IMR-90 (cell line): ENCODE data around the gene NOXO1. TPM values are rescaled to one million over a fixed set of nuclear protein-coding genes. Genes with fewer than 3 reads are reported as not detected.
A peak's percentile ranks its signal among the peaks of the same experiment; 100 is the strongest.

Experiments used
- ATAC-seq: fragments of 200-7000 bp; cut with Tn5 transposase; 2 replicates; pipeline ENCODE4 v1.9.1; 2020; ENCODE audit warnings: low read depth, mild to moderate bottlenecking, moderate library complexity
- BruUV-seq: library from RNA; stranded (reverse); fragments of 400-500 nt; replicated peaks from 2 replicates; lab custom pipeline; 2021; lab: Mats Ljungman, UMichigan
- CTCF ChIA-PET: fragments of 300-600 bp; formaldehyde crosslinking; extraction: SDS; loops from one replicate; lab custom pipeline; 2021; ENCODE audit warnings: antibody characterized with exemption; lab: Yijun Ruan, JAX
- POLR2A ChIA-PET: fragments of 300-600 bp; sonication (Branson Sonifier 250); formaldehyde crosslinking; loops from one replicate; lab custom pipeline; 2022; ENCODE audit warnings: antibody characterized with exemption; ENCODE audit not compliant: unreplicated experiment; lab: Charles Lee
- DNase-seq: peaks from one replicate; pipeline ENCODE4 v3.0.0; 2013
- H2AFZ ChIP-seq: replicated peaks from 2 replicates; pipeline ENCODE3; 2013; ENCODE audit warnings: low read length, mild to moderate bottlenecking; ENCODE audit not compliant: poor library complexity
- H2AK5ac ChIP-seq: 2 replicates; pipeline ENCODE4 v1.6.1; 2013; ENCODE audit warnings: low read depth, low read length, inconsistent platforms
- H2AK9ac ChIP-seq: replicated peaks from 2 replicates; pipeline ENCODE3; 2013; ENCODE audit warnings: mild to moderate bottlenecking, low read depth, low read length, moderate library complexity; ENCODE audit not compliant: poor library complexity
- H2BK120ac ChIP-seq: 2 replicates; pipeline ENCODE4 v1.6.1; 2013; ENCODE audit warnings: low read depth, low read length, inconsistent platforms
- H2BK15ac ChIP-seq: 3 replicates; pipeline ENCODE4 v1.6.1; 2013; ENCODE audit warnings: low read depth, low read length, inconsistent platforms
- H2BK20ac ChIP-seq: 2 replicates; pipeline ENCODE4 v1.6.1; 2013; ENCODE audit warnings: low read depth, mild to moderate bottlenecking, inconsistent platforms, low read length, moderate library complexity
- H2BK5ac ChIP-seq: 2 replicates; pipeline ENCODE4 v1.6.1; 2013; ENCODE audit warnings: mild to moderate bottlenecking, low read depth, low read length, inconsistent platforms; ENCODE audit not compliant: poor library complexity, severe bottlenecking
- H3K14ac ChIP-seq: replicated peaks from 2 replicates; pipeline ENCODE4 v1.6.1; 2013; ENCODE audit warnings: low read depth, low read length, inconsistent platforms
- H3K18ac ChIP-seq: 2 replicates; pipeline ENCODE4 v1.6.1; 2013; ENCODE audit warnings: low read depth, low read length, control low read depth
- H3K23ac ChIP-seq: 2 replicates; pipeline ENCODE4 v1.6.1; 2013; ENCODE audit warnings: low read depth, low read length, inconsistent platforms
- H3K27ac ChIP-seq: 2 replicates; pipeline ENCODE4 v1.5.1; 2013; ENCODE audit warnings: mild to moderate bottlenecking, control low read depth, low read length; ENCODE audit not compliant: insufficient read depth
- H3K27me3 ChIP-seq: 2 replicates; pipeline ENCODE4 v1.6.1; 2013; ENCODE audit warnings: low read length; ENCODE audit not compliant: control insufficient read depth, insufficient read depth
- H3K36me3 ChIP-seq: 2 replicates; pipeline ENCODE4 v1.6.1; 2013; ENCODE audit warnings: low read length, mixed read lengths; ENCODE audit not compliant: control insufficient read depth, insufficient read depth
- H3K4ac ChIP-seq: 2 replicates; pipeline ENCODE4 v1.6.1; 2013; ENCODE audit warnings: low read depth, low read length, inconsistent platforms
- H3K4me1 ChIP-seq: 2 replicates; pipeline ENCODE4 v1.6.1; 2013; ENCODE audit warnings: low read length, mixed read lengths; ENCODE audit not compliant: control insufficient read depth, insufficient read depth
- H3K4me2 ChIP-seq: 2 replicates; pipeline ENCODE4 v1.6.1; 2013; ENCODE audit warnings: low read depth, mild to moderate bottlenecking, control low read depth, low read length, moderate library complexity
- H3K4me3 ChIP-seq: 2 replicates; pipeline ENCODE4 v1.5.1; 2013; ENCODE audit warnings: low read depth, mild to moderate bottlenecking, control low read depth, low read length, moderate library complexity; ENCODE audit not compliant: insufficient read depth
- H3K56ac ChIP-seq: 2 replicates; pipeline ENCODE4 v1.6.1; 2013; ENCODE audit warnings: low read length, inconsistent platforms; ENCODE audit not compliant: insufficient read depth; ENCODE audit errors: extremely low read depth
- H3K79me1 ChIP-seq, 2 experiments: 2 replicates each; pipeline ENCODE4 v1.6.1; 2013; ENCODE audit warnings: low read length in 2 of 2, inconsistent platforms in 1 of 2, low read depth in 1 of 2
- H3K9ac ChIP-seq: 2 replicates; pipeline ENCODE4 v1.6.1; 2013; ENCODE audit warnings: low read depth, low read length, control low read depth
- H3K9me1 ChIP-seq: 2 replicates; pipeline ENCODE4 v1.6.1; 2013; ENCODE audit warnings: low read length, inconsistent platforms; ENCODE audit not compliant: insufficient read depth
- H3K9me3 ChIP-seq: 2 replicates; pipeline ENCODE4 v1.6.1; 2013; ENCODE audit warnings: low read length; ENCODE audit not compliant: control insufficient read depth, insufficient read depth
- H4K20me1 ChIP-seq: 2 replicates; pipeline ENCODE4 v1.6.1; 2013; ENCODE audit warnings: low read length, inconsistent platforms; ENCODE audit not compliant: insufficient read depth
- H4K5ac ChIP-seq: 2 replicates; pipeline ENCODE4 v1.6.1; 2013; ENCODE audit warnings: mild to moderate bottlenecking, low read depth, low read length, control low read depth
- H4K8ac ChIP-seq, 2 experiments: 2 replicates each; pipeline ENCODE4 v1.6.1; 2013; ENCODE audit warnings: low read depth in 2 of 2, low read length in 2 of 2, control low read depth in 1 of 2, inconsistent platforms in 1 of 2
- H4K91ac ChIP-seq: 2 replicates; pipeline ENCODE4 v1.6.1; 2013; ENCODE audit warnings: low read depth, low read length, inconsistent platforms; ENCODE audit not compliant: insufficient read depth
- BHLHE40 ChIP-seq: fragments of 150-350 bp; IDR thresholded peaks from 2 replicates; pipeline ENCODE4 v1.6.1; 2016; ENCODE audit warnings: mild to moderate bottlenecking, low read depth, low read length
- MAZ ChIP-seq: IDR thresholded peaks from 2 replicates; pipeline ENCODE4 v1.6.1; 2012; ENCODE audit warnings: low read depth, mild to moderate bottlenecking, low read length, improper control_type of control experiment, moderate library complexity, borderline replicate concordance
- POLR2A ChIP-seq: IDR thresholded peaks from 2 replicates; pipeline ENCODE4 v1.6.1; 2012; ENCODE audit warnings: mild to moderate bottlenecking, low read depth, low read length
- WGBS, 2 experiments: methylation state at CpG; one replicate each; pipeline versions ENCODE4 v1.1.5 to v1.1.7; 2013; ENCODE audit warnings: missing lambda C conversion rate in 2 of 2; ENCODE audit not compliant: insufficient read length in 1 of 2; ENCODE audit errors: extremely low coverage in 2 of 2; 5-methylcytosine and 5-hydroxymethylcytosine counted together
- dilution Hi-C: fragments of 300-500 bp; cut with HindIII; formaldehyde crosslinking; loops from one replicate; pipeline ENCODE4 v1.14.3; 2018; ENCODE audit warnings: low sequenced_read_pairs; ENCODE audit not compliant: unreplicated experiment
- in situ Hi-C: fragments of 300-500 bp; cut with MboI; formaldehyde crosslinking; loops from 3 replicates; pipeline ENCODE4 v1.14.3; 2019; ENCODE audit warnings: low sequenced_read_pairs, inconsistent platforms, mixed read lengths
- intact Hi-C: fragments of 100-400 bp; cut with micrococcal nuclease; formaldehyde crosslinking; loops from 2 replicates; pipeline ENCODE4 v1.10.0; 2022
- polyA plus RNA-seq, 3 experiments: library from polyadenylated mRNA; depleted of rRNA; stranded (reverse); fragments of >200 nt; gene quantifications; 2 replicates each; pipeline ENCODE4 v1.2.3, GENCODE V29; 2012; ENCODE audit warnings: low replicate concordance in 1 of 3
- total RNA-seq: library from RNA; depleted of rRNA; stranded (reverse); fragments of >200 nt; gene quantifications from 2 replicates; pipeline ENCODE4 v1.2.3, GENCODE V29; 2012
- TF ChIP-seq, protein P1 (sequence below): fragments of 150-350 bp; IDR thresholded peaks from 2 replicates; pipeline ENCODE4 v1.6.1; 2017; ENCODE audit warnings: mild to moderate bottlenecking, antibody characterized with exemption, low read length, low read depth

NOXO1 gene
- total and polyA plus RNA-seq, 2 of the 4 experiments (the other 2 are of a cell fraction), result 0.56 TPM; not detected in 1

DNA sequence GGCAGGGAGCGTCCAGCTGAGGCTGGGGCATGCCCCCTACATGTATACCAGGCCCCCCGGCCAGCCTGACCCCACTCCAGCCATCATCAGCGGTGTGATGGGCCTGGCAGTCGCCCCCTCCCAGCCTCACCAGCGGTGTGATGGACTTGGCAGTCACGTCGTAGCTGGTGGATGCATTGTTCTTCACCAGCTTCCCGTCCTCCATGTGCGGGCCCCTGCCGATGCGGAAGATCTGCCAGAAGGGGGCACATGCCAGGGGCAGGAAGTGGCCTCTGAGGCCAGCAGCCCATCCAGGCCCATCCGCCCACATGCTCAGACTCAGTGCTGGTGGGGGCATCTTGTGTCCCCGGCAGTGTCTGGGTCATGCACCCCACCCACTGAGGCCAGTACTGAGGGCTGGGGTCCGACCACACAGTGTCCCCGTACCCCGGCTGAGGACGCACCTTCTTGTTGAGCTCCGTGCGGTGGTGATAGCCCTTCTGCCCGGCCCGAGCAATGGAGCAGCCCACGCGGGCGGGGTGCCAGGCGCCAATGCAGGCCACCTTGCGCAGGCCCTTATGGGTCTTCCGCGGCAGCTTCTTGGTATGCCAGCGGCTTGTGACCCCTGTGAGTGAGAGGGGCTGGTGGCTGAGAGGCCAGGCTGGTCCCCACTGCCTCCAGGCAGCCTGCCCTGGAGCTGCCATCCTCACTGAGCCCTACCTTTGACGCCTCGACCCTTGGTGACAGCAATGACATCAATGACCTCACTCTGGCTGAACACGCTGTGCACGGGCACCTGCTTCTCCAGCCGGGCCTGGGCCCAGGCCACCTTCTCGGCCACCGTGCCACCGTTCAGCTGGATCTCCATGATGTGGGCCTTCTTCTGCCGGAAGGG, 34.5 kb downstream of the NOXO1 start:
- Histone ChIP-seq H4K5ac (no peak overlapping the region), H3K4me1 (peaks cover 5% of the 10 kb centered on the region; the same call in 1 of the 2 replicates), H3K4ac (no peak overlapping the region), H4K20me1 (no peaks in the 10 kb centered on the region), H3K79me1 (peaks cover 4 to 8% of the 10 kb centered on the region in 2 experiments; a peak in 3 of 4 replicates), H3K14ac (no peak overlapping the region), H3K18ac (no peak overlapping the region), H2AK9ac (no peak overlapping the region), H3K9me3 (no peaks in the 10 kb centered on the region), H4K91ac (no peak overlapping the region), H2AFZ (peak overlapping the region; percentile 58), H3K4me3 (no peak overlapping the region), H3K4me2 (no peak overlapping the region), H2BK5ac (no peak overlapping the region), H2BK120ac (no peak overlapping the region), H3K23ac (no peak overlapping the region), H2BK15ac (no peak overlapping the region), H3K36me3 (no peaks in the 10 kb centered on the region), H2AK5ac (no peak overlapping the region), H2BK20ac (no peak overlapping the region), H3K27ac (no peak overlapping the region), H3K9me1 (no peaks in the 10 kb centered on the region), H3K9ac (no peak overlapping the region), H3K27me3 (no peaks in the 10 kb centered on the region), H3K56ac (no peak overlapping the region), H4K8ac (no peak overlapping the region)
- TF ChIP-seq BHLHE40 (no peak), MAZ (no peak), POLR2A (no peak)
- TF ChIP-seq, protein P1, sequence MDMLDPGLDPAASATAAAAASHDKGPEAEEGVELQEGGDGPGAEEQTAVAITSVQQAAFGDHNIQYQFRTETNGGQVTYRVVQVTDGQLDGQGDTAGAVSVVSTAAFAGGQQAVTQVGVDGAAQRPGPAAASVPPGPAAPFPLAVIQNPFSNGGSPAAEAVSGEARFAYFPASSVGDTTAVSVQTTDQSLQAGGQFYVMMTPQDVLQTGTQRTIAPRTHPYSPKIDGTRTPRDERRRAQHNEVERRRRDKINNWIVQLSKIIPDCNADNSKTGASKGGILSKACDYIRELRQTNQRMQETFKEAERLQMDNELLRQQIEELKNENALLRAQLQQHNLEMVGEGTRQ, result no peak
- intact Hi-C loops, result no loop called here
- ChIA-PET POLR2A (no interaction called here), CTCF (no interaction called here)
- no TSS peak for BruUV-seq
- in situ Hi-C loops, result no loop called here
- DNase-seq (no peak), ATAC-seq (no peak)
- dilution Hi-C loops, result no loop called here
- 78% methylated on average over 24 of the region's 38 CpGs; no CpG with 5 or more reads in 1 of the 2 experiments for WGBS, 2 experiments
